ENCODE measurements around the gene KLHL2.
"Not testable (repeated sequence)": the region's sequence is repeated elsewhere in the genome, so short reads cannot be mapped to it uniquely, and the experiment has no call there.

KLHL2 gene

DNA sequence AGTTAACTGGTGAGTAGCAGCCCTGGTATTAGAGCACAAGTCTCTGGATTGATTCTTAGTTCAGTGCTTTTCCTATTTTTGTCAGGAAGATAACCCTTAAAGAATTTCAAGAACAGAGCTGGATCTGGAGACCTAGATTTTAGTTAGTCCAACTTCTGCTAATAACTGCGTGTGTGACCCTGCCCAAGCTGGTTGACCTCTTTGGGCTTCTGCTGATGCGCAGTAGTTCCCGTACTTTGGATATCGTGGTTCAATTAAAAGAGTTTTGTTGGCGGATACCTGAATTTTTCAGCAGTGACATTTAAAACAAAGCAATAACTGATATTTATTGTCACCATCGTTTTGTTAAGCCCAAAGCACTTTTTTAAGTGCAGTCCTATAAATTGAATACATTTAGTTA is 129.4 kb downstream of the KLHL2 start:
- Histone ChIP-seq H3K27me3 (ENCODE audit: control insufficient read depth in 1 of 2, insufficient read depth in 2 of 2, low read length in 2 of 2) (no peaks in the 10 kb centered on the region), H3K4me3 (ENCODE audit: low read depth in 1 of 2, low read length in 2 of 2) (no peak overlapping the region)

DNA sequence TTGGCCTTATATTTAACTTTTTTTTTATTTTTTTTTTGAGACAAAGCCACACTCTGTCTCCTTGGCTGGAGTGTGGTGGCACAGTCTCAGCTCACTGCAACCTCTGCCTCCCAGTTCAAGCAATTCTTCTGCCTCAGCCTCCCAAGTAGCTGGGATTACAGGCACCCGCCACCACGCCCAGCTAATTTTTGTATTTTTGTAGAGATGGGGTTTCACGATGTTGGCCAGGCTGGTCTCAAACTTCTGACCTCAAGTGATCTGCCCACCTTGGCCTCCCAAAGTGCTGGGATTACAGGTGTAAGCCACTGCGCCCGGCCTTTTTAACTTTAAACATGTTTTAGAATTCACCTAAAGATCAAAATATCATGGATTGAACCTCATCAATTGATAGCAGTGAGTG is 135.0 kb downstream of the KLHL2 start:
- H3K9me3 ChIP-seq (ENCODE audit: low read length); H3K36me3 ChIP-seq (ENCODE audit: insufficient read depth, low read length); H3K4me3 ChIP-seq (ENCODE audit: low read depth in 1 of 2, low read length in 2 of 2); H3K27me3 ChIP-seq (ENCODE audit: control insufficient read depth in 1 of 2, insufficient read depth in 2 of 2, low read length in 2 of 2); H3K9ac ChIP-seq (ENCODE audit: low read length); H3K27ac ChIP-seq (ENCODE audit: low read depth, low read length); H3K4me1 ChIP-seq (ENCODE audit: insufficient read depth, low read length): not testable (repeated sequence)

More for the DNA sequence above, 129.4 kb downstream of the KLHL2 start:
- H3K36me3 ChIP-seq (ENCODE audit: insufficient read depth, low read length), result peaks cover 4% of the 10 kb centered on the region
- no peaks in the 10 kb centered on the region for H3K4me1 ChIP-seq (ENCODE audit: insufficient read depth, low read length)
- H3K27ac ChIP-seq (ENCODE audit: low read depth, low read length), result no peak overlapping the region
- H3K9ac ChIP-seq (ENCODE audit: low read length), result no peak overlapping the region
- no peaks in the 10 kb centered on the region for H3K9me3 ChIP-seq (ENCODE audit: low read length)

DNA sequence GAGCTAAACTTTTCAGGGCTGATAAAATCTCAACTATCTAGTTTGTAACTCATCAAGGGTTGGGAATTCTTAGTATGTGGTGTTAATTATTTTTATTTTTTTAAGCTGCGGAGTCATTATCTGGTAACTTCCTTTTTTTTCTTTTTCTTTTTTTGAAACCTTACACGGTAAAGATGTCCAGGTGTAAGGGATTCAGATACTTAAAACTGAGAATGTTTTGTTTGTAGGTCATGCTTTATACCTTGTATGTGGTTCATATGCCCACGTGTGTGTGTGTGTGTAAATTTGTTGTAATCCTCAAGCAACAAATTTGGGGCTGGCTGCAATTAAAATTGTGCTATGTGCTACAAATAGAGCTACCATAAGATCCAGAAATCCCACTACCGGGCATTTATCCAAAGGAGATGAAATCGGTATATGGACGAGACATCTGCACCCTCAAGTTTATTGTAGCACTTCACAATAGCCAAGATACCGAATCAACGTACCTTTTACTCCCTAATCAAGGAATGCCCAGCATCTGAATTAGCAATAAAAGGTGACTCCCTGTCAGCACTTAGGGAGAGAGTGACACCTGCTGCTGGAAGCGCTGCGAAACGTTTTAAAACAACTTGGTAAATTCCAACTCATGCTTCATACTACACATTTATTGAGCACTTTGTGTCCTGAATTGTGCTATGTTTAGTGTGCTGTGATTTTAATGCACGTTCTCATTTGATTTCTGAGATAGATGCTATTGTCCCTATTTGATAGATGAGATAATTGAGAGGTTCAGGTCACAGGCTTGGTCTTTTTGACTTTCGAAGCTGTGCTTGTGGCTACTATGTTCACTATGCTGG is 136.2 kb downstream of the KLHL2 start:
- H3K27me3 ChIP-seq (ENCODE audit: control insufficient read depth in 1 of 2, insufficient read depth in 2 of 2, low read length in 2 of 2), result no peaks in the 10 kb centered on the region
- H3K4me3 ChIP-seq (ENCODE audit: low read depth in 1 of 2, low read length in 2 of 2), result no peak overlapping the region
- no peaks in the 10 kb centered on the region for H3K9me3 ChIP-seq (ENCODE audit: low read length)
- no peak overlapping the region for H3K9ac ChIP-seq (ENCODE audit: low read length)
- peaks cover 4% of the 10 kb centered on the region for H3K36me3 ChIP-seq (ENCODE audit: insufficient read depth, low read length)
- H3K27ac ChIP-seq (ENCODE audit: low read depth, low read length), result no peak overlapping the region
- H3K4me1 ChIP-seq (ENCODE audit: insufficient read depth, low read length), result no peaks in the 10 kb centered on the region

DNA sequence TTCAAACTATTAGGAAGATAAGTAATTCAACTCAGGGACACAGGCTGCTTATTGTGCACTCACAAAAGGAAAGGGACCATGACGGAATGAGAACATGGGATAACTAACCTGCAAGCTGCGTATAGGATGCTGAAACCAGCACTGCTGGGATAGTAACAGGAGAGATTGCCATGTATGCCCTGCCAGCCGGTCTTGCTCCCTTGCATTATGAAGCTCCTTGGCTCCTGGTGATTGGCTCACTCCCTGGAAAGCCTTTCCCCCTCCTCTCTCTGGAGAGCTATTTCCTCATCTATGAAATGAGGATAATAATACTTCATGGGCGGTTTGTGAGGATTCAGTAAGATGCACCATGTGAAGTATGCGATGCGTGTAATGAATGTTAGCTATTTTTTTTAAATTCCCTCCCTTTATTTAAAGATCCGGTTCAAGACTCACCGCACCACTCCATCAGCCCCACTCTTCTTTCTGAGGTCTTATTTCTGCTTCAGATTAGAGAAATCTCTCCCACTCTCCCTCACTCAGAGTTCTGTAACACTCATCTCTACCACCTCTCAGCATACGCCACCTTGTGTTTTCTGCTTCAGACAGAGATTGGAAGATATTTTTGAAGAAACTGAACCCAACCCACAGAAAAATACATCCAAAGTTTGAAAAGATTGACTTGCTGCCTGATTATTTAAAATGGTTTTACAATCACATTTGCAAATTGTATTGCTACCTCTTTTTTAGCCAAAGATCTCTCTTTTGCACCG is 138.5 kb downstream of the KLHL2 start:
- Histone ChIP-seq H3K27me3 (ENCODE audit: control insufficient read depth in 1 of 2, insufficient read depth in 2 of 2, low read length in 2 of 2) (no peaks in the 10 kb centered on the region), H3K4me3 (ENCODE audit: low read depth in 1 of 2, low read length in 2 of 2) (no peak overlapping the region), H3K9ac (ENCODE audit: low read length) (no peak overlapping the region), H3K27ac (ENCODE audit: low read depth, low read length) (no peak overlapping the region), H3K36me3 (ENCODE audit: insufficient read depth, low read length) (peaks cover 2% of the 10 kb centered on the region), H3K9me3 (ENCODE audit: low read length) (no peaks in the 10 kb centered on the region), H3K4me1 (ENCODE audit: insufficient read depth, low read length) (no peaks in the 10 kb centered on the region)

DNA sequence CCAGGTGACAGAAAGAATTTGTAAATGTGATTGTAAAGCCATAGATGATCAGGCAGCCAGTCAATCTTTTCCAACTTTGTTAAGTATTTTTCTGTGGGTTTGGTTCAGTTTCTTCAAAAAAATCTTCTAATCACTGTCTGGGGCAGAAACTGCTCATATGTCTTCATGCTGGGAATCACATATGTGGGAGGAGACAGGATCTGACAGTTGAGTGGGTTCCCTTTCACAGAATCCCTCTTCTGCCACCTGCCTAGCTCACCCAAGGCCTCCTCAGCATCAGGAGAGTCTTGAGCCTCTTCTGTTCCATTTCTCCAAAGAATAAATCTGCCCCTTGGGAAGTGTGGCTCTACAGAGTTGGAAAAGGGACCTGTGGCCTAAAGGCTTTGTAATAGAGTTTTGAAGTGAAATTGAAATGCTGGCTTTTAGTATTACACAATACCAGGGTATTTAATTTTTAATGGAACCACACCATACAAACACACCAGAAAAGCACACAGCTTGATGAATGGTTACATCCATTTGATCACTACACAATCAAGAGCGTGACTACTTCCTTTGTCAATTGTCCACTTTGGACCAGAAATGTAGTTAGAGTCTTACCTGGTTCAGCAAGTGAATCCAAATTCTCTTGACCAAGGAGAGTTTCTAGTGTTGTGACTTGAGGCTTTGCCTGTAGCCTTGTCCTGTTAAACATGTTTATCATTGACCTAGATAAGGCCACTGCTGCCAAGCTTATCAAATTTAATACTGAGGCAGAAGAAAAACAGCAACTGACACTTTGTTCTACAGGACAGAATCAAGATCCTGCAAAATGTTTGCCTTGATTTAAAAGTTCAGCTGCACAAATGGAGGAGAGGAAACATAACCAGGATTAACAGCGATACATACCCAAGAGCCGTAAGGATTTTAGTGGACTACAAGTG is 140.5 kb downstream of the KLHL2 start:
- no peaks in the 10 kb centered on the region for H3K36me3 ChIP-seq (ENCODE audit: insufficient read depth, low read length)
- H3K27ac ChIP-seq (ENCODE audit: low read depth, low read length), result no peak overlapping the region

DNA sequence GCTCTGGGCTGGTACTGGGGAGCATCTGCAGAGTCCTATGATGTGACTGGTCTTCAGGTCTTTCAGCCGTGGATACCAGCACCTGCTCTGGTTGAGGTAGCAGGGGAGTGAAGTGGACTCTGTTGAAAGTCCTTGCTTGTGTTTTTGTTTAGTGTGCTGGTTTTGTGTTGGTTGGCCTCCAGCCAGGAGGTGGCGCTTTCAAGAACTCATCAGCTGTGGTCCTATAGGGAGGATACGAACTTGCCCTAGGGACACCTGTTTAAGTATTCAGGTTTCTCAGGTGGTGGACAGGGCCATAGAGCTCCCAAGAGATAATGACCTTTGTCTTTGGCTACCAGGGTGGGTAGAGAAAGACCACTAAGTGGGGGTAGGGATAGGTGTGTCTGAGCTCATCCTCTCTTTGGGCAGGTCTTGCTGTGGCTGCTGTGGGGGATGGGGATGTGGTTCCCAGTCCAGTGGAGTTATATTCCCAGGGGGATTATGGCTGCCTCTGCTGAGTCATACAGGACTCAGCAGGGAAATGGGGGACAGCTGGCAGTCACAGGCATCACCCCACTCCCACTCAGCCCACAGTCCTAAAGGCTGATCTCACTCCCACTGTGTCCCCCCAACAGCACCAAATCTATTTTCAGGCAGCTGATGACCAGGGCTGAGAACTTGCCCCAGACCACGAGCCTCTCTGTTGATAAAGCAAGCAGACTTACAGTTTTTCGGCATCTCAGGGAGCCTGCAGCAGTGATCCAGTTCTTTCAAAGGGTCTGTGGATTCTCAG is 144.2 kb downstream of the KLHL2 start:
- Histone ChIP-seq H3K27me3 (ENCODE audit: control insufficient read depth in 1 of 2, insufficient read depth in 2 of 2, low read length in 2 of 2) (no peaks in the 10 kb centered on the region), H3K4me3 (ENCODE audit: low read depth in 1 of 2, low read length in 2 of 2) (no peak overlapping the region), H3K27ac (ENCODE audit: low read depth, low read length) (no peak overlapping the region), H3K36me3 (ENCODE audit: insufficient read depth, low read length) (no peaks in the 10 kb centered on the region), H3K9ac (ENCODE audit: low read length) (no peak overlapping the region), H3K9me3 (ENCODE audit: low read length) (no peaks in the 10 kb centered on the region), H3K4me1 (ENCODE audit: insufficient read depth, low read length) (no peaks in the 10 kb centered on the region)

More for the DNA sequence above, 140.5 kb downstream of the KLHL2 start:
- Histone ChIP-seq H3K4me1 (ENCODE audit: insufficient read depth, low read length) (no peaks in the 10 kb centered on the region), H3K9ac (ENCODE audit: low read length) (no peak overlapping the region), H3K9me3 (ENCODE audit: low read length) (no peaks in the 10 kb centered on the region), H3K4me3 (ENCODE audit: low read depth in 1 of 2, low read length in 2 of 2) (no peak overlapping the region), H3K27me3 (ENCODE audit: control insufficient read depth in 1 of 2, insufficient read depth in 2 of 2, low read length in 2 of 2) (no peaks in the 10 kb centered on the region)

DNA sequence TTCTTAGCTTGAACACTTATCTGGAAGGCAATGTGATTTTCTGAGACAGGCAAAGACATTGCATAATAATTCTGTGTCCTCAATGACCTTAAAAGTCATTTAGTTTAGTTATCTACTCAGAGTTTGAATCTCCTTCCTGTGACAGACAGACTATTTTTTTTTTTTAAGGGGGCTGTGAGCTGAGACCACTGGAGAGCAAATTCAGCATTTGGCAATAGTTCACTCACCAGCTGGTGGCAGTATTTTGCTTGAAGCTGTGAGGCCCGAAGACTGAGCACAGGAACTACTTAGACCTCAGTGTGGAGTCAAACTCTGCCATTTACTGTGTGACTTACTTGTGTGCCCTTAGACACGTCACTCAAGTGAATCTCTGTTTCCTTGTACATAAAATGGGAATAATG is 148.5 kb downstream of the KLHL2 start:
- Histone ChIP-seq H3K4me1 (ENCODE audit: insufficient read depth, low read length) (no peaks in the 10 kb centered on the region), H3K9ac (ENCODE audit: low read length) (no peak overlapping the region)

DNA sequence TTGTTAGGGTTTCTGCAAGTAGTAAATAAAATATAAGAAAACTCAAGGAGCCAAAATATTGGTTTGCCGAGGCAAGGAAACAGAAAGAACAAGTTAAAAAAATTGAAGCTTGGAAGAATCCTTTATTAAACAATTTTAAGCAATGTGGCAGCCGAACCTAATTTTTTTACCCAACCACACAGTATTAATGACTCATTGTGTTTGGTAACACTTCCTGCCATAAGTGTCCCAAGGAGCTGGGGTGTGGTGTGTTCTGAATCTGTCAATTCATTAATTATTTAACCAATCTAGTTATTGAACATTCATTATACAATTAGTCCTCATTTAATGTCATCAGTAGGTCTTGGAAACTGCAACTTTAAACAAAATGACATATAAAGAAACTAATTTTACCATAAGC is 152.1 kb downstream of the KLHL2 start:
- Histone ChIP-seq H3K36me3 (ENCODE audit: insufficient read depth, low read length) (no peaks in the 10 kb centered on the region), H3K4me3 (ENCODE audit: low read depth in 1 of 2, low read length in 2 of 2) (no peak overlapping the region), H3K27me3 (ENCODE audit: control insufficient read depth in 1 of 2, insufficient read depth in 2 of 2, low read length in 2 of 2) (no peaks in the 10 kb centered on the region), H3K9ac (ENCODE audit: low read length) (no peak overlapping the region), H3K9me3 (ENCODE audit: low read length) (no peaks in the 10 kb centered on the region), H3K4me1 (ENCODE audit: insufficient read depth, low read length) (no peaks in the 10 kb centered on the region), H3K27ac (ENCODE audit: low read depth, low read length) (no peak overlapping the region)

More for the DNA sequence above, 148.5 kb downstream of the KLHL2 start:
- H3K4me3 ChIP-seq (ENCODE audit: low read depth in 1 of 2, low read length in 2 of 2), result no peak overlapping the region
- H3K9me3 ChIP-seq (ENCODE audit: low read length), result no peaks in the 10 kb centered on the region
- no peak overlapping the region for H3K27ac ChIP-seq (ENCODE audit: low read depth, low read length)
- no peaks in the 10 kb centered on the region for H3K36me3 ChIP-seq (ENCODE audit: insufficient read depth, low read length)
- H3K27me3 ChIP-seq (ENCODE audit: control insufficient read depth in 1 of 2, insufficient read depth in 2 of 2, low read length in 2 of 2), result no peaks in the 10 kb centered on the region

DNA sequence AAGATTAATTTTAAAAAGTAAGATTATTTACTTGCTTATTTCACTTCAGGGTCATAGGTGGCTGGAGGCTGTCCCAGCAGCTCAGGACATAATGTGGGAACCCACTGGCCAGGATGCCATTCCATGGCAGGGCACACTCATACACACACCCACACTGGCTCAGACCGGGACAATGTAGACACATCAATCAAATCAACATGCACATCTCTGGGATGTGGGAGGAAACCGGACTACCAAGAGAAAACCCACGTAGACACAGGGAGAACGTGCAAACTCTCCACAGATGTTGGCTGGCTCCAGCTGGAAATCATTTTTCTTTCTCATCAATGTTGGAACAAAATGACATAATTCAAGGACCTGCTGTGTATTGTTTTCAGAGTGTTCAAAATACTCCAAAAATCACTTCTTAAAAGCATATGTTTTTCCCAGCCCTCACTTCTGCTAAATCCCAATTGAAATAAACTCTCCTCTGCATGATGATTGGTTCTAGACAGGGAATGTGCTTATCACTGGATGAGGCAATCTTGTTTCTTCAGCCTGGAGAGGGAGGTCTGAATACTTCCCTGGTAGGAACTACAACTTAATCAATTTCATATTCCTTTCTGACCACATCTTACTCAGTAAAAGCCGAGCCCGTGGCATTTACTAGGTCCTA is 152.8 kb downstream of the KLHL2 start:
- no peaks in the 10 kb centered on the region for H3K36me3 ChIP-seq (ENCODE audit: insufficient read depth, low read length)
- H3K9ac ChIP-seq (ENCODE audit: low read length), result no peak overlapping the region
- H3K9me3 ChIP-seq (ENCODE audit: low read length), result no peaks in the 10 kb centered on the region
- no peak overlapping the region for H3K27ac ChIP-seq (ENCODE audit: low read depth, low read length)
- no peak overlapping the region for H3K4me3 ChIP-seq (ENCODE audit: low read depth in 1 of 2, low read length in 2 of 2)
- no peaks in the 10 kb centered on the region for H3K27me3 ChIP-seq (ENCODE audit: control insufficient read depth in 1 of 2, insufficient read depth in 2 of 2, low read length in 2 of 2)
- H3K4me1 ChIP-seq (ENCODE audit: insufficient read depth, low read length), result no peaks in the 10 kb centered on the region

DNA sequence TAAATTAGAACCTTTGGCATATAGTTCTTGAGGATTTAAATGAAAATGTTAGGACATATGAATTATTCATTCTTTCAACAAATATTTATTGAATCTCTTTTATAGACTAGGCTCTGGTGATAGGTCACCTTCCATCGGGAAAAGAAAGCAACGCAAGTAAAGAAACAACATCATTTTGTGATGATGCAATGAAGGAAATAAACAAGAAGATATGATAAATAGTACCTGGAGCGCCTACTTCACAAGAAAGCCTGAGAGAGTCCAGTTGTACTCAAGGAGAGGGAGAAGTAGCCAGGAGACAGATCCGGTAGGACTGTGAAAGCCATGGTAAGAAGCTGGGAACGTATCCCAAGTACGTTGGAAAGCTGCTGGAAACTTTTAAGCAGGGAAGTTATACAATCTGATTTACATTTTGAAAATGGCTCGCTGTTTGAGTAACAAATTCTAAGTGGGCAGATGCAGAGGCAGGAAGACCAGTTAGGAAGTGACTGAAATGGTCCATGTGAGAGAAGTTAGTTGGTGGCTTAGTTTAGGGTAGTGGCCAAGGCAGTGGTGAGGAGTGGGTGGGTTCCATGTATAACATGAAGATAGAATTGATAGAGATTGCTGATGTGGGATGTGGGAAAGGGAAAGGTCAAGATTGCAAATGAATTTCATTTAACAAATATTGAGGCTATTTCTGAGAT is 153.8 kb downstream of the KLHL2 start:
- Histone ChIP-seq H3K27me3 (ENCODE audit: control insufficient read depth in 1 of 2, insufficient read depth in 2 of 2, low read length in 2 of 2) (no peaks in the 10 kb centered on the region), H3K9me3 (ENCODE audit: low read length) (no peaks in the 10 kb centered on the region), H3K27ac (ENCODE audit: low read depth, low read length) (no peak overlapping the region), H3K4me1 (ENCODE audit: insufficient read depth, low read length) (no peaks in the 10 kb centered on the region), H3K9ac (ENCODE audit: low read length) (no peak overlapping the region), H3K36me3 (ENCODE audit: insufficient read depth, low read length) (no peaks in the 10 kb centered on the region), H3K4me3 (ENCODE audit: low read depth in 1 of 2, low read length in 2 of 2) (no peak overlapping the region)

Data from muscle layer of colon (tissue), 2 donors.